Left ventricle myocardium inferior (tissue), 1 donor: Measurements from ENCODE around the gene HTR3D. TPM values are rescaled to one million over a fixed set of nuclear protein-coding genes. Genes with fewer than 3 reads are reported as not detected.

Experiments
- DNase-seq: peaks from one replicate; pipeline ENCODE4 v3.0.0-alpha.2; 2020
- H3K27ac ChIP-seq: fragments of 200-600 bp; replicated peaks from 2 replicates; pipeline ENCODE4 v1.8.0; 2021
- H3K27me3 ChIP-seq: fragments of 200-600 bp; 2 replicates; pipeline ENCODE4 v1.8.0; 2021; ENCODE audit warnings: low read depth
- H3K36me3 ChIP-seq: fragments of 200-600 bp; 2 replicates; pipeline ENCODE4 v1.8.0; 2021
- H3K4me1 ChIP-seq: fragments of 200-600 bp; 2 replicates; pipeline ENCODE4 v1.8.0; 2021
- H3K4me3 ChIP-seq: fragments of 200-600 bp; 2 replicates; pipeline ENCODE4 v1.8.0; 2021; ENCODE audit warnings: mild to moderate bottlenecking, moderate library complexity
- H3K9me3 ChIP-seq: fragments of 200-600 bp; replicated peaks from 2 replicates; pipeline ENCODE4 v1.8.0; 2021
- CTCF ChIP-seq: fragments of 200-600 bp; IDR thresholded peaks from 2 replicates; pipeline ENCODE4 v1.8.0; 2021; ENCODE audit warnings: antibody characterized with exemption, mild to moderate bottlenecking, borderline replicate concordance
- intact Hi-C: fragments of 100-400 bp; cut with micrococcal nuclease; formaldehyde crosslinking; loops from one replicate; pipeline ENCODE4 v1.11.0; 2022
- total RNA-seq: library from RNA; stranded (reverse); fragmentation: NEBNext Ultra II Directional; extraction: Animal tissue kit (Norgen Biotek cat#: 25700); gene quantifications from one replicate; pipeline ENCODE4 v1.2.1, GENCODE V29; 2021
- donor health status: DM: no; HTN: yes; CAD: no; lungs with severe emphysema.

The HTR3D gene
- total RNA-seq, 1 donor from 2014 or later: not detected

GRCh38 chr3:184082034-184082433, 50.5 kb downstream of the HTR3D start:
- no peaks in the 10 kb centered on the region for H3K9me3 ChIP-seq
- peaks cover 3% of the 10 kb centered on the region for H3K27me3 ChIP-seq
- H3K4me3 ChIP-seq: no peak overlapping the region
- no peak overlapping the region for H3K27ac ChIP-seq
- intact Hi-C loops: no loop called here
- H3K4me1 ChIP-seq: no peaks in the 10 kb centered on the region
- H3K36me3 ChIP-seq: no peaks in the 10 kb centered on the region
- no peak for DNase-seq
- TF ChIP-seq CTCF: no peak

- DNase-seq: no peak
- no peaks in the 10 kb centered on the region for H3K36me3 ChIP-seq
- intact Hi-C loops: no loop called here
- no peak overlapping the region for H3K4me3 ChIP-seq
- no peaks in the 10 kb centered on the region for H3K9me3 ChIP-seq
- no peaks in the 10 kb centered on the region for H3K4me1 ChIP-seq
- no peak for TF ChIP-seq CTCF
- peaks cover 3% of the 10 kb centered on the region for H3K27me3 ChIP-seq
- no peak overlapping the region for H3K27ac ChIP-seq
Measured at GRCh38 chr3:184082465-184082864, 50.9 kb downstream of the HTR3D start.

- intact Hi-C loops: no loop called here
- Histone ChIP-seq H3K27ac (no peak overlapping the region), H3K36me3 (no peaks in the 10 kb centered on the region), H3K9me3 (no peaks in the 10 kb centered on the region), H3K4me3 (no peak overlapping the region), H3K4me1 (no peaks in the 10 kb centered on the region), H3K27me3 (peaks cover 3% of the 10 kb centered on the region)
- DNase-seq: no peak
- TF ChIP-seq CTCF: no peak
Measured at GRCh38 chr3:184085389-184085852, 53.9 kb downstream of the HTR3D start.

Other genes with a start within 250 kb of the HTR3D start
- gene MAP6D1, start 206.2 kb upstream of the HTR3D start, total RNA-seq: 2.4 TPM
- gene PARL, start 146.9 kb upstream of the HTR3D start, total RNA-seq: 52.8 TPM
- gene ABCC5, start 13.9 kb upstream of the HTR3D start, total RNA-seq: 49.4 TPM
- not detected for gene HTR3C, start 21.3 kb downstream of the HTR3D start, total RNA-seq
- not detected for gene HTR3E, start 65.3 kb downstream of the HTR3D start, total RNA-seq
- 32.1 TPM for gene EIF2B5, start 103.6 kb downstream of the HTR3D start, total RNA-seq
- 63.5 TPM for gene DVL3, start 123.6 kb downstream of the HTR3D start, total RNA-seq
- 336 TPM for gene AP2M1, start 143.1 kb downstream of the HTR3D start, total RNA-seq
- gene ABCF3, start 154.5 kb downstream of the HTR3D start, total RNA-seq: 70.2 TPM
- not detected for gene VWA5B2, start 197.8 kb downstream of the HTR3D start, total RNA-seq
- 16.1 TPM for gene ALG3, start 217.2 kb downstream of the HTR3D start, total RNA-seq
- gene EEF1AKMT4, start 217.9 kb downstream of the HTR3D start, total RNA-seq: 1.6 TPM
- gene CAMK2N2, start 229.8 kb downstream of the HTR3D start, total RNA-seq: 0.16 TPM
- gene ECE2, start 244.3 kb downstream of the HTR3D start, total RNA-seq: not detected